H9 (cell line): ENCODE results near the gene R3HDM1. TPM values are rescaled to one million over a fixed set of nuclear protein-coding genes. Genes with fewer than 3 reads are reported as not detected.

ENCODE experiments used
- DNase-seq: peaks from one replicate; pipeline ENCODE4 v3.0.0-alpha.2; 2017
- H2AFZ ChIP-seq: one replicate; pipeline ENCODE4 v1.6.1; 2013; ENCODE audit warnings: mild to moderate bottlenecking, low read length, control low read depth, moderate library complexity
- H2AK5ac ChIP-seq: 2 replicates; pipeline ENCODE4 v1.6.1; 2013; ENCODE audit warnings: low read length, control low read depth, mixed read lengths; ENCODE audit not compliant: insufficient read length
- H2BK120ac ChIP-seq: one replicate; pipeline ENCODE4 v1.6.1; 2013; ENCODE audit warnings: low read depth, mild to moderate bottlenecking, low read length, control low read depth, inconsistent platforms; ENCODE audit not compliant: poor library complexity, severe bottlenecking
- H2BK12ac ChIP-seq: 2 replicates; pipeline ENCODE4 v1.6.1; 2013; ENCODE audit warnings: low read length, control low read depth, mixed read lengths, low read depth; ENCODE audit not compliant: insufficient read length
- H2BK15ac ChIP-seq: 2 replicates; pipeline ENCODE4 v1.6.1; 2013; ENCODE audit warnings: low read depth, low read length, control low read depth
- H2BK20ac ChIP-seq: one replicate; pipeline ENCODE4 v1.6.1; 2013; ENCODE audit warnings: low read depth, mild to moderate bottlenecking, low read length, control low read depth, inconsistent platforms; ENCODE audit not compliant: poor library complexity, severe bottlenecking
- H2BK5ac ChIP-seq: 2 replicates; pipeline ENCODE4 v1.6.1; 2013; ENCODE audit warnings: low read length, control low read depth, mixed read lengths; ENCODE audit not compliant: insufficient read length
- H3K14ac ChIP-seq: 2 replicates; pipeline ENCODE4 v1.6.1; 2013; ENCODE audit warnings: low read length, control low read depth; ENCODE audit not compliant: insufficient read depth
- H3K18ac ChIP-seq: 2 replicates; pipeline ENCODE4 v1.6.1; 2013; ENCODE audit warnings: low read depth, mild to moderate bottlenecking, mixed read lengths, low read length, control low read depth; ENCODE audit not compliant: insufficient read length
- H3K23ac ChIP-seq: 2 replicates; pipeline ENCODE4 v1.6.1; 2013; ENCODE audit warnings: low read length, control low read depth, mixed read lengths, low read depth; ENCODE audit not compliant: insufficient read length
- H3K23me2 ChIP-seq: 2 replicates; pipeline ENCODE4 v1.6.1; 2013; ENCODE audit warnings: low read depth, mild to moderate bottlenecking, mixed read lengths, low read length, control low read depth; ENCODE audit not compliant: insufficient read length, poor library complexity, severe bottlenecking
- H3K27ac ChIP-seq: 2 replicates; pipeline ENCODE4 v1.5.1; 2013; ENCODE audit warnings: low read length, control low read depth, mixed read lengths, low read depth; ENCODE audit not compliant: insufficient read length
- H3K27me3 ChIP-seq: 2 replicates; pipeline ENCODE4 v1.6.1; 2013; ENCODE audit warnings: low read length, control low read depth, inconsistent platforms; ENCODE audit not compliant: insufficient read depth
- H3K4ac ChIP-seq: 2 replicates; pipeline ENCODE4 v1.6.1; 2013; ENCODE audit warnings: low read depth, mild to moderate bottlenecking, control low read depth, inconsistent platforms, low read length, moderate library complexity
- H3K4me1 ChIP-seq: 2 replicates; pipeline ENCODE4 v1.6.1; 2013; ENCODE audit warnings: low read length, control low read depth, inconsistent platforms; ENCODE audit not compliant: insufficient read depth
- H3K4me2 ChIP-seq: 2 replicates; pipeline ENCODE4 v1.6.1; 2013; ENCODE audit warnings: low read length, control low read depth, mixed read lengths; ENCODE audit not compliant: insufficient read length, insufficient read depth
- H3K56ac ChIP-seq: 2 replicates; pipeline ENCODE4 v1.6.1; 2013; ENCODE audit warnings: low read depth, mild to moderate bottlenecking, mixed read lengths, low read length, control low read depth; ENCODE audit not compliant: insufficient read length
- H3K79me1 ChIP-seq: 2 replicates; pipeline ENCODE4 v1.6.1; 2013; ENCODE audit warnings: low read depth, mild to moderate bottlenecking, moderate library complexity, low read length, control low read depth, inconsistent platforms; ENCODE audit not compliant: insufficient read depth, poor library complexity, severe bottlenecking
- H3K79me2 ChIP-seq: 2 replicates; pipeline ENCODE4 v1.6.1; 2013; ENCODE audit warnings: low read length, control low read depth, inconsistent platforms; ENCODE audit not compliant: insufficient read depth
- H3K9ac ChIP-seq: 2 replicates; pipeline ENCODE4 v1.6.1; 2013; ENCODE audit warnings: low read length, control low read depth, mixed read lengths; ENCODE audit not compliant: insufficient read length; ENCODE audit errors: extremely low read depth
- H3K9me3 ChIP-seq: one replicate; pipeline ENCODE4 v1.6.1; 2013; ENCODE audit warnings: low read depth, low read length, inconsistent platforms; ENCODE audit not compliant: control insufficient read depth
- H3T11ph ChIP-seq: one replicate; pipeline ENCODE4 v1.6.1; 2013; ENCODE audit warnings: mild to moderate bottlenecking, low read length, control low read depth, inconsistent platforms
- H4K20me1 ChIP-seq: one replicate; pipeline ENCODE4 v1.6.1; 2013; ENCODE audit not compliant: control insufficient read depth, insufficient read length, insufficient read depth
- H4K5ac ChIP-seq: 2 replicates; pipeline ENCODE4 v1.6.1; 2013; ENCODE audit warnings: low read depth, mild to moderate bottlenecking, mixed read lengths, low read length, control low read depth; ENCODE audit not compliant: insufficient read length
- H4K8ac ChIP-seq: replicated peaks from 2 replicates; pipeline ENCODE4 v1.6.1; 2013; ENCODE audit warnings: low read length, control low read depth, mixed read lengths, low read depth; ENCODE audit not compliant: insufficient read length
- H4K91ac ChIP-seq: 2 replicates; pipeline ENCODE4 v1.6.1; 2013; ENCODE audit warnings: low read depth, mild to moderate bottlenecking, moderate library complexity, mixed read lengths, low read length, control low read depth; ENCODE audit not compliant: insufficient read length
- H3K27ac Mint-ChIP-seq, 3 experiments: 2 replicates in 2 of 3; 3 replicates in 1 of 3; pipeline ENCODE4 v1.8.0; 2020 to 2021; ENCODE audit warnings: mixed read lengths in 3 of 3, mild to moderate bottlenecking in 1 of 3, moderate library complexity in 1 of 3
- H3K27me3 Mint-ChIP-seq: 2 replicates; pipeline ENCODE4 v1.8.0; 2021; ENCODE audit warnings: low read depth, mild to moderate bottlenecking, moderate library complexity, mixed read lengths
- H3K36me3 Mint-ChIP-seq, 3 experiments: 2 replicates in 2 of 3; 3 replicates in 1 of 3; pipeline ENCODE4 v1.8.0; 2020 to 2021; ENCODE audit warnings: low read depth in 3 of 3, mixed read lengths in 3 of 3; ENCODE audit not compliant: insufficient read depth in 1 of 3
- H3K4me1 Mint-ChIP-seq, 2 experiments: 2 replicates each; pipeline ENCODE4 v1.8.0; 2020; ENCODE audit warnings: mixed read lengths in 2 of 2
- H3K4me3 Mint-ChIP-seq, 2 experiments: 2 replicates in 1 of 2; 3 replicates in 1 of 2; pipeline ENCODE4 v1.8.0; 2020 to 2021; ENCODE audit warnings: mild to moderate bottlenecking in 2 of 2, mixed read lengths in 2 of 2, moderate library complexity in 1 of 2
- H3K9me3 Mint-ChIP-seq, 2 experiments: 2 replicates in 1 of 2; 3 replicates in 1 of 2; pipeline ENCODE4 v1.8.0; 2020; ENCODE audit warnings: mild to moderate bottlenecking in 2 of 2, mixed read lengths in 2 of 2, moderate library complexity in 1 of 2
- CTCF ChIP-seq: fragments of 200-600 bp; sonication (generic); conservative IDR thresholded peaks from 3 replicates; pipeline ENCODE4 v1.8.0; 2021; ENCODE audit warnings: antibody characterized with exemption, mild to moderate bottlenecking
- WGBS: extraction: QIAGEN DNeasy Blood & Tissue Kit; methylation state at CpG from one replicate; pipeline ENCODE4 v1.1.7; 2013; ENCODE audit warnings: missing lambda C conversion rate, low lambda C conversion rate, mixed read lengths; ENCODE audit not compliant: insufficient read length; ENCODE audit errors: extremely low coverage; 5-methylcytosine and 5-hydroxymethylcytosine counted together
- total RNA-seq: library from RNA; stranded (reverse); gene quantifications from 2 replicates; pipeline ENCODE4 v1.2.1, GENCODE V29; 2021

R3HDM1 gene
- total RNA-seq, 1 experiment from 2014 or later = 58.8 TPM

- Histone ChIP-seq H3K56ac (no peak overlapping the region), H3K79me1 (no peaks in the 10 kb centered on the region), H3K4me1 (no peaks in the 10 kb centered on the region), H2BK120ac (no peak overlapping the region), H2BK5ac (no peak overlapping the region), H3K9me3 (no peaks in the 10 kb centered on the region), H2BK12ac (no peak overlapping the region), H3K79me2 (no peaks in the 10 kb centered on the region), H3K14ac (no peak overlapping the region), H2BK15ac (no peak overlapping the region), H3K23me2 (no peaks in the 10 kb centered on the region), H2BK20ac (no peak overlapping the region), H4K20me1 (no peaks in the 10 kb centered on the region), H3K18ac (no peak overlapping the region), H3K23ac (no peak overlapping the region), H2AFZ (no peak overlapping the region), H3K27me3 (no peaks in the 10 kb centered on the region), H4K5ac (no peak overlapping the region), H3K9ac (no peak overlapping the region), H3K4ac (no peak overlapping the region), H4K91ac (no peak overlapping the region), H3K4me2 (no peak overlapping the region), H3T11ph (no peak overlapping the region), H3K27ac (no peak overlapping the region), H4K8ac (no peak overlapping the region), H2AK5ac (no peak overlapping the region)
- H3K27me3 Mint-ChIP-seq = no peaks in the 10 kb centered on the region
- H3K27ac Mint-ChIP-seq = peak overlapping the region; percentile 11 to 62 (median 44); a peak in 2 of 7 replicates
- WGBS = no CpG with 5 or more reads among the region's 2 CpGs
- no peaks in the 10 kb centered on the region for H3K4me1 Mint-ChIP-seq
- no peak overlapping the region for H3K4me3 Mint-ChIP-seq
- no peaks in the 10 kb centered on the region for H3K9me3 Mint-ChIP-seq
- H3K36me3 Mint-ChIP-seq = peaks cover 6 to 18% (median 14%) of the 10 kb centered on the region in 3 experiments; a peak in 6 of 7 replicates
- no peak for DNase-seq
- TF ChIP-seq CTCF = no peak
These were observed 163.4 kb downstream of the R3HDM1 start for GRCh38 chr2:135694711-135695110.
